ENCODE measurements around the gene ACOT12.
"Not testable (repeated sequence)": the region's sequence is repeated elsewhere in the genome, so short reads cannot be mapped to it uniquely, and the experiment has no call there.

Gene ACOT12

DNA sequence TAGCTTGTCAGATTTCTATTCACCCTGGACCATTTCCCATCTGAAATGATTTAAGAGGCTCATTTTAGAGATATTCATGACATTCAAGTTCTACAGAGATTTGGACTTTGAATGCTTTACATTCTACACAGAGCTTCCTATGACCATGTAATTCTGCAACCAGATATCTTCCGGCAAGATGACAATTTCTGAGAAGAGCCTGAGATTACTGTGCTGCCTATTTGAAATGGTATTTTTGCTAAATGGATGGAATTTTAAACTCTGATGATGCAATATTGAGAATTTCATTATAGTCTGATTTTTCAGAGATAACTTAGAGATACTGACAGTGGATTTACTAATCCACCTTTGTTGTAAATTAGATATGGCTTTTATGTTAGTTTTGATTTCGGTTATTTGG is 16.0 kb upstream of the ACOT12 start:
- Mint-ChIP-seq H3K36me3 (peaks cover 3 to 15% of the 10 kb centered on the region in 2 donors), H3K27ac (no peak overlapping the region), H3K4me3 (no peak overlapping the region), H3K27me3 (no peaks in the 10 kb centered on the region), H3K9me3 (no peaks in the 10 kb centered on the region), H3K4me1 (peaks cover 3 to 8% of the 10 kb centered on the region in 2 donors)
- ATAC-seq (replicated peaks) (no peak), DNase-seq (no peak)

GRCh38 chr5:81409361-81409760 is 15.4 kb upstream of the ACOT12 start:
- Mint-ChIP-seq H3K36me3 (peaks cover 3 to 15% of the 10 kb centered on the region in 2 donors), H3K4me3 (no peak overlapping the region), H3K9me3 (no peaks in the 10 kb centered on the region), H3K27me3 (no peaks in the 10 kb centered on the region), H3K27ac (no peak overlapping the region), H3K4me1 (peaks cover 3 to 8% of the 10 kb centered on the region in 2 donors)
- ATAC-seq (replicated peaks), result no peak
- no peak for DNase-seq

GRCh38 chr5:81408496-81408895 is 14.6 kb upstream of the ACOT12 start:
- Mint-ChIP-seq H3K9me3 (no peaks in the 10 kb centered on the region), H3K4me1 (peaks cover 3 to 8% of the 10 kb centered on the region in 2 donors), H3K27ac (no peak overlapping the region), H3K4me3 (no peak overlapping the region), H3K27me3 (no peaks in the 10 kb centered on the region), H3K36me3 (peaks cover 3 to 15% of the 10 kb centered on the region in 2 donors)
- no peak for ATAC-seq (replicated peaks)
- DNase-seq, result no peak

DNA sequence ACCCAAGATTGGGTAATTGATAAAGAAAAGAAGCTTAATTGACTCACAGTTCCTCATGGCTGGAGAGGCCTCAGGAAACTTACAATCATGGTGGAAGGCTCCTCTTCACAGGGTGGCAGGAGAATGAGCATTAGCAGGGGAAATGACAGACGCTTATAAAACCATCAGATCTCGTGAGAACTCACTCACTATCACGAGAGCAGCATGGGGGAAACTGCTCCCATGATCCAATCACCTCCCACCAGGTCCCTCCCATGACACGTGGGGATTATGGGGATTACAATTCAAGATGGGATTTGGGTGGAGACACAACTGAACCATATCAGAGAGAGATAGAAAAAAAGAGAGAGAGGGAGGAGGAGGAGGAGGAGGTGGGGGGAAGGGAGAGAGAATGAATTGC is 13.9 kb upstream of the ACOT12 start:
- H3K27me3 Mint-ChIP-seq; H3K9me3 Mint-ChIP-seq; H3K27ac Mint-ChIP-seq; H3K4me3 Mint-ChIP-seq; H3K4me1 Mint-ChIP-seq; ATAC-seq (replicated peaks); DNase-seq: not testable (repeated sequence)
- peaks cover 3 to 15% of the 10 kb centered on the region in 2 donors for H3K36me3 Mint-ChIP-seq

GRCh38 chr5:81405126-81405891 is 11.4 kb upstream of the ACOT12 start:
- DNase-seq (no peak), ATAC-seq (replicated peaks) (no peak)
- peaks cover 3 to 15% of the 10 kb centered on the region in 2 donors for H3K36me3 Mint-ChIP-seq
- H3K27me3 Mint-ChIP-seq, result no peaks in the 10 kb centered on the region
- H3K9me3 Mint-ChIP-seq, result no peaks in the 10 kb centered on the region
- peaks cover 12 to 18% of the 10 kb centered on the region in 2 donors for H3K4me1 Mint-ChIP-seq
- H3K4me3 Mint-ChIP-seq, result no peak overlapping the region
- no peak overlapping the region for H3K27ac Mint-ChIP-seq

DNA sequence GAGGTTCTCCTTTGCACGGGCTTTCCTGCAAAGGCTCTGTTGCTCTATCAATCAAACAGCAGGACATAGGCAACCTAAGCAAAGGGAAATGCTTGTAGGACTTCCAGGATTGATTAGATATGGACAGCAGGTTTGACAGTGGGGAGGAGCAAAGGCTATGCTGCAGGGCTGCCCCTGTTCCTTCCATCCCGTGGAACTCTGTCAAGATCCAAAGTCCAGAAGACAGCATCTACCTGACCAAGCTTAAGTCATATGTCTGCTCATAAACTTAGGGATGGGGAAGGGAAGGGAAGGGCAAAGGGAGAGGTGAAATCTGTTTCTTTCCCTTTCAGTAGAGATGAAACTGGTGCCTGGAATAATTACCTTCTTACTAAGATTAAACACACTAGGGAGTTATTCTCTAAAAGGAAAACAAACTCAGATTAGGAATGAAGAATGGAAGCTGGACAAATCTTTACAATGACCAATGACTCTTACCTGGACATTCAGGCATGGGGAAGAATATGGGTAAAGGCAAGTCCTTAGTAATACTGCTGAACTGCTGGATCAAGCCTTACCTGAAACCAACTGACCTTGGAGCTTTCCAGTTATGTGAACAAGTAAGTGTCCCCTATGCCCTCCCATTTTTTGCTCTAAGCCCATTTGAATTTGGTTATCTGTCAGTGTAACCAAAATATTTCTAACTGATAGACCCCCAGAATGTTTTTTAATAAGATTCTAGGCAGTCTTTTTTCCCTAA is 8.4 kb upstream of the ACOT12 start:
- Mint-ChIP-seq H3K4me3 (no peak overlapping the region), H3K9me3 (no peaks in the 10 kb centered on the region), H3K4me1 (peaks cover 13 to 21% of the 10 kb centered on the region in 2 donors)

GRCh38 chr5:81401266-81401665 is 7.3 kb upstream of the ACOT12 start:
- H3K4me1 Mint-ChIP-seq, result peaks cover 11 to 21% of the 10 kb centered on the region in 2 donors
- no peaks in the 10 kb centered on the region for H3K9me3 Mint-ChIP-seq
- peaks cover 7 to 9% of the 10 kb centered on the region in 2 donors for H3K27me3 Mint-ChIP-seq
- ATAC-seq (replicated peaks), result no peak
- DNase-seq, result no peak
- H3K36me3 Mint-ChIP-seq, result peaks cover 0 to 2% of the 10 kb centered on the region in 2 donors
- H3K4me3 Mint-ChIP-seq, result no peak overlapping the region
- no peak overlapping the region for H3K27ac Mint-ChIP-seq

More for the DNA sequence above, 8.4 kb upstream of the ACOT12 start:
- H3K36me3 Mint-ChIP-seq, result peaks cover 2 to 3% of the 10 kb centered on the region in 2 donors
- DNase-seq (no peak), ATAC-seq (replicated peaks) (no peak)
- peaks cover 4 to 5% of the 10 kb centered on the region in 2 donors for H3K27me3 Mint-ChIP-seq
- no peak overlapping the region for H3K27ac Mint-ChIP-seq

DNA sequence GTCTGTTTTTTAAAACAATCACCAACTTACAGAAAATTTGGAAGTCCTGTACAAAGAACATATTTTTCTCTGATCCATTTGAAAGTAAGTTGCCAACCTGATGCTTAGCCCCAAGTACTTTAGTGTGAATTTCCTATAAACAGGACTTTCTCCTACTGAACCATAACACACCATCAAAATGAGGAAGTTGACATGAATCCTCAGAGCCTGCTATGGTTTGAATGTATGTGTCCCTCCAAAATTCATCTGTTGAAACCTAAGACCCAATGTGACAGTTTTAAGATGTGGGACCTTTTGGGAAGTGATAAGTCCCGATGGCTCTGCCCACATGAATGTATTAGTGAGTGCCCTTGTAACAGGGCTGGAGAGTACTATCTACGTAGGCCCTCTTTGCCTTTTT is 6.4 kb upstream of the ACOT12 start:
- Mint-ChIP-seq H3K27ac (no peak overlapping the region), H3K4me1 (peaks cover 11 to 21% of the 10 kb centered on the region in 2 donors), H3K4me3 (no peak overlapping the region), H3K27me3 (peaks cover 14 to 15% of the 10 kb centered on the region in 2 donors), H3K36me3 (peaks cover 0 to 2% of the 10 kb centered on the region in 2 donors), H3K9me3 (peaks cover under 1 to 1% of the 10 kb centered on the region in 2 donors)
- no peak for DNase-seq
- peak; percentile 65 to 66 for ATAC-seq (replicated peaks)

GRCh38 chr5:81398741-81399140 is 4.8 kb upstream of the ACOT12 start:
- Mint-ChIP-seq H3K4me1 (peaks cover 13 to 26% of the 10 kb centered on the region in 2 donors), H3K27ac (no peak overlapping the region), H3K4me3 (no peak overlapping the region), H3K36me3 (peaks cover 0 to 2% of the 10 kb centered on the region in 2 donors), H3K27me3 (peaks cover 18 to 25% of the 10 kb centered on the region in 2 donors), H3K9me3 (peaks cover 4% of the 10 kb centered on the region in 2 donors)
- DNase-seq (no peak), ATAC-seq (replicated peaks) (no peak)

DNA sequence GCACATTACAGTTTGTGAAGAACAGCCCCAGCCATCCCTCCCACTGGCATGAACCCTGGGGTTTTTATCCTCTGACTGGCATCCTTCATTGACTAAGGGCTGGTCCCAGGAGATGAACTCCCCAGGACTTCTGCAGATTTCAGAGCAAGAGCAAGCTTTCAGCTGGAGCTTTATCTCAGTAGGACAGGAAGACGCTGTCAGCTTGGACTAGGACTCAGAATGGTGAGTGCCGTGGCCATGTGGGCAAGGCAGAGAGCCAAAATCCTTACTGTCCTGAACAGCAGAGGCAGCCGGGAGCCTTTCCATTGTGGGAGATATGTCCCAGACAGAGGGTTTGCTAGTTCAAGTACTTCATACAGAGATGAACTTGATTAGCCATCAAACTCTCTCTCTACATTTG is 3.2 kb upstream of the ACOT12 start:
- no peak for ATAC-seq (replicated peaks)
- Mint-ChIP-seq H3K36me3 (peaks cover 0 to 2% of the 10 kb centered on the region in 2 donors), H3K27ac (no peak overlapping the region), H3K4me3 (no peak overlapping the region), H3K9me3 (peaks cover 4% of the 10 kb centered on the region in 2 donors), H3K4me1 (peaks cover 13 to 30% of the 10 kb centered on the region in 2 donors), H3K27me3 (peaks cover 28 to 37% of the 10 kb centered on the region in 2 donors)
- no peak for DNase-seq

GRCh38 chr5:81395262-81395661 is 1.3 kb upstream of the ACOT12 start:
- Mint-ChIP-seq H3K9me3 (peaks cover 4% of the 10 kb centered on the region in 2 donors), H3K27ac (no peak overlapping the region), H3K36me3 (peaks cover 0 to 2% of the 10 kb centered on the region in 2 donors), H3K4me1 (peaks cover 4 to 20% of the 10 kb centered on the region in 2 donors), H3K27me3 (peaks cover 35 to 49% of the 10 kb centered on the region in 2 donors), H3K4me3 (no peak overlapping the region)
- ATAC-seq (replicated peaks) (no peak), DNase-seq (no peak)

GRCh38 chr5:81393430-81393782 is 528 bp downstream of the ACOT12 start:
- peak in 1 of 2 donors; percentile 14 for ATAC-seq (replicated peaks)
- Mint-ChIP-seq H3K36me3 (no peaks in the 10 kb centered on the region), H3K27me3 (peaks cover 31 to 49% of the 10 kb centered on the region in 2 donors), H3K4me3 (peak overlapping the region; percentile 36 to 77), H3K27ac (no peak overlapping the region), H3K4me1 (peaks cover 2 to 9% of the 10 kb centered on the region in 2 donors), H3K9me3 (peaks cover 4 to 6% of the 10 kb centered on the region in 2 donors)
- DNase-seq, result no peak

DNA sequence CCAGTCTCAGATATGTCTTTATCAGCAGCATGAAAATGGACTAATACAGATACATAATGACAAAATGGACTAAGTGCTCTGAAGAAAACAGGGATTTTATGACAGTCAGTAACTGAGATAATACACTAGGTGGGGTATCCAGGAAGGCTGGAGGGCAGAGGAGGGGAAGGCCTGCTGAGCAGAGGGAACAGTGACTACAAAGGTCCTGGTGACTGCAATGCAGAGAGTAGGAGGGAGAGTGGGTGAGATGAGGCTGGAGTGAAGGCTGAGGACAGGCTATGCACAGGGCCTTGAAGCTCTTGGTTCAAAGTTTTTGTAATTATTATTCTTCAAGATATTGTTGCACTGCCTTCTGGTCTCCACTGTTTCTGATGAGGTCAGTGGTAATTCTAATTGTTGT is 4.9 kb downstream of the ACOT12 start:
- Mint-ChIP-seq H3K36me3 (no peaks in the 10 kb centered on the region), H3K4me3 (no peak overlapping the region), H3K4me1 (peaks cover 0 to 4% of the 10 kb centered on the region in 2 donors), H3K9me3 (peaks cover 0 to 2% of the 10 kb centered on the region in 2 donors), H3K27me3 (peaks cover 20 to 25% of the 10 kb centered on the region in 2 donors), H3K27ac (no peak overlapping the region)
- DNase-seq, result no peak
- ATAC-seq (replicated peaks), result no peak

DNA sequence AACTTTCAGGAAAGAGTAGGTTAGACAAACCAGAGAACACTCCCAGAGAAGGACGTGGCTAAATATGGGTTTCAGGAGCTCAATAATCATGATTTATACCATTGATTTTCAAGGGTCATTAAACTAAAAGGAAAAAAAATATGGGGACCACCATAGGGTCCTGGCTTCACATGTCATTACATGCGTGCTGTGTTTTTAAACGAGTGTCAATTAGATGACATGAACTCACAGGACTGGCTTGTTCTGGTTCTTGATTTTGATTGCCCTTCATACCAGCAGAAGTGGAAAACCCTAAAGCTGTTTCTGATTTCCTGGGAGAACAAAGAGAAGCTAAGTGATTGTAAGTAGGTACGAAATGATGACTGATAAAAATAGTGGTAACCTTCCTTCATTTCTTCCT is 5.8 kb downstream of the ACOT12 start:
- no peak for DNase-seq
- Mint-ChIP-seq H3K4me3 (no peak overlapping the region), H3K36me3 (no peaks in the 10 kb centered on the region), H3K9me3 (peaks cover 0 to 2% of the 10 kb centered on the region in 2 donors), H3K27me3 (peaks cover 16 to 18% of the 10 kb centered on the region in 2 donors), H3K4me1 (no peaks in the 10 kb centered on the region), H3K27ac (no peak overlapping the region)
- ATAC-seq (replicated peaks), result no peak

- Mint-ChIP-seq H3K27ac (no peak overlapping the region), H3K9me3 (no peaks in the 10 kb centered on the region), H3K36me3 (no peaks in the 10 kb centered on the region), H3K4me3 (no peak overlapping the region), H3K4me1 (no peaks in the 10 kb centered on the region), H3K27me3 (peaks cover 0 to 4% of the 10 kb centered on the region in 2 donors)
- ATAC-seq (replicated peaks), result no peak
- DNase-seq, result no peak
These were observed 10.1 kb downstream of the ACOT12 start for GRCh38 chr5:81383867-81384266.

Measured in stimulated activated naive B cell treated with anti-CD40 and anti-IgM and Interleukin-4, amounts not matched to agents 10 μg/mL and 1 μg/mL and 100 μg/mL, for 72 hours (primary cell).